ENCODE data around the gene P2RY4.
"Not testable (repeated sequence)": the region's sequence is repeated elsewhere in the genome, so short reads cannot be mapped to it uniquely, and the experiment has no call there.

The P2RY4 gene

GRCh38 chrX:70241501-70241900 lies 18.5 kb downstream of the P2RY4 start:
- no peak for DNase-seq

GRCh38 chrX:70240751-70241150 lies 19.3 kb downstream of the P2RY4 start:
- DNase-seq: no peak

GRCh38 chrX:70234355-70234754 lies 25.6 kb downstream of the P2RY4 start, which contains the start of gene AWAT1:
Gene AWAT1 (plus strand): TSS chrX:70234655. CDS start chrX:70234696, 41 bp downstream.
- no peak for DNase-seq

DNA sequence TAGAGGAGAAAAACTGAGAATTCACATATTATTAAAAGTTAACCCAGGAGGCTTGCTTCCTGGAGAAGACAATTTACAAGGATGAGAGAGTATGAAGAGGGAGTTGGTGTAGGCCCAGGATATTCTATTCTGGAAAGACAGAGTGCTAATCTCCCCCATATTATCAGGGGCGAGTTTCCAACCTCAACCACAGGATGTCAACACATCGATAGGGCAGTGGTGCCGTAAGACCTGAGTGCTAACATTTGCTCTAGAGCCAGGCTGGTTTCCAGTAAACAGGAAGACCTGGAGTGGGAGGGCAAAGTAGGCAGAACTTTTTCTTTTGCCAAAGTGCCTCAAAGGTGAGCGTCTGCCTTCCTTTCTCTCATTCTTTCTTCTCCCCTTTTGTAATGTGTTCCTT lies 28.3 kb downstream of the P2RY4 start:
- no peak for DNase-seq

- DNase-seq: no peak
These were observed 33.3 kb downstream of the P2RY4 start for GRCh38 chrX:70226687-70227086.

DNA sequence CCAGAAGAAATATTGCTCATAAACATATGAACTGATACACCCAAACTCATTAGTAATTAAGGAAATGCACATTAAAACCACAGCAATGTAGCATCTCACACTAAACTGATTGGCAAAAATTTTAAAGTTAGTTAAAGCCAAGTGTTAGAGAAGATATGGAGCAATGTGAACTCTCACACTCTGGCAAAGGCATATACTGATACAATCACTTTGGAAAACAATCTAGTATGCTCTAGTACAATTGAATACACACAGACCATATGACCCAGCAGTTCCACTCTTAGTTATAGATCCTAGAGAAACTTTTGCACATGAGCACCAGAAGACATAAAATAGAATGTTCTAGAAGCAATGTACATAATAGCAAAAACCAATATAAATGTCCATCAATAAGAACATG lies 34.0 kb downstream of the P2RY4 start:
- DNase-seq: no peak

DNA sequence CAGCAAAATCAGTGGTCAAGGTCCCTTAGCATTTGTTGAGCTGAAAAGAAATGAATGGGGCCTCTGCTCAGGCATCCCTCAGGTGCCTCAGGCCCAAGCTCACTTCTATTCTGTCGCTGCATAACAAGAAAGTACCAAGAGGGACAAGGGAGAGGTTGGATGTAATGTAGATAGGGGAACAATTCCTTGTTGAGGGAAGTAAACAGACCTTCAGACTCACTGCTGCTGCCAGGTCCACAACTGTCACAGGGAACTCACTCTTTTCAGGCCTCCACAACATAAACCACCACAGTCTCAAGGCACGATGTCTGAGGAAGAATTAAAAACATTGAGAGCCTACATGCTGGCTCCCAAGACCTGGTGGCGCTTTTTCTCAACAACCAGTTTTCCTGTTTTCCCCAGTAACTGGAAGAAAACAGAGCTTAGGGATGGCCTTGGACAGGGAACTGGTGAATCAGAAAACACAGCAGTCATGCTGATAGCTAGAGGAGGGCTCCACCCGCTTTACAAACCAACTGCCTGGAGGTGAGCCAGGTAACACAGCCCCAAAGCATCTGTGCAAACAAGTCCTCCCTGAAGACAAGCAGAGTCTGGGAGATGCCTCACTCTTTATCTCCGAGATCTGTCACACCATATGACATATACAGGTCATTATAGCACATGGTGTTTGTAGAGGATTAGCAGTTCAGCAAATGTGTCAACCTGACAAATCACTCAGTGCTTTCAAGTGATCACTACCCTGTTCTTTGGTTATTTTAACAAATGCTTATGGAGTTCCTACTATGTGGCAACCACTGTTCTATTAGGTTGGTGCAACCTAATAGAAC lies 39.9 kb downstream of the P2RY4 start:
- DNase-seq: no peak

DNA sequence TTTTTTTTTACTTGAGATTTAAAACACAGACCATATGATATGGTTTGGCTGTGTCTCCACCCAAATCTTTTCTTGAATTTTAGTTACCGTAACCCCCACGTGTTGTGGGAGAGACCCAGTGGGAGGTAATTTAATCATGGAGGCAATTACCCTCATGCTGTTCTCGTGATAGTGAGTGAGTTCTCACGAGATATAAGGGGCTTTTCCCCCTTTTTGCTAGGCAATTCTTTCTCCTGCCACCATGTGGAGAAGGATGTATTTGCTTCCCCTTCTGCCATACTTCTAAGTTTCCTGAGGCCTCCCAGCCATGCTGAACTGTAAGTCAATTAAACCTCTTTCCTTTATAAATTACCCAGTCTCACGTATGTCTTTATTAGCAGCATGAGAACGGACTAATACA lies 50.4 kb downstream of the P2RY4 start:
- DNase-seq: not testable (repeated sequence)

GRCh38 chrX:70208479-70208878 lies 51.5 kb downstream of the P2RY4 start:
- no peak for DNase-seq
